Stomach (tissue), 4 donors: Measurements from ENCODE around the gene MRPS21.

Experiments used
- CTCF ChIP-seq, 7 experiments: fragments of 450-650 bp in 4 of 7; fragments of 200-600 bp in 3 of 7; sonication (generic) in 3 of 7; IDR thresholded peaks; one replicate each; pipeline ENCODE4 v1.5.1; 2016 to 2019; ENCODE audit warnings: antibody characterized with exemption in 7 of 7, control low read depth in 2 of 7, mild to moderate bottlenecking in 1 of 7
- EP300 ChIP-seq: sonication (generic); formaldehyde crosslinking; IDR thresholded peaks from one replicate; pipeline ENCODE4 v1.6.1; 2017; ENCODE audit warnings: antibody characterized with exemption

GRCh38 chr1:150268705-150269403 is 24.8 kb upstream of the MRPS21 start, which contains the start of gene APH1A:
- no peak for TF ChIP-seq CTCF (IDR thresholded peaks at IDR 0.05)
- TF ChIP-seq EP300: no peak
